Fibroblast of lung (primary cell): Measurements from ENCODE around the gene RNF223.

Experiments
- EZH2 ChIP-seq: IDR thresholded peaks from 2 replicates; pipeline ENCODE4 v1.5.1; 2012; ENCODE audit warnings: low read length, control low read depth, mild to moderate bottlenecking; ENCODE audit errors: missing control alignments
- TF ChIP-seq, protein P1 (sequence below), 2 donors: IDR thresholded peaks in 1 of 2; conservative IDR thresholded peaks in 1 of 2; 1 replicate in 1 of 2; 2 replicates in 1 of 2; pipeline ENCODE4 v1.5.1; 2011 to 2012; ENCODE audit warnings: low read length in 2 of 2, control low read depth in 1 of 2, inconsistent platforms in 1 of 2, low read depth in 1 of 2, mild to moderate bottlenecking in 1 of 2

GRCh38 chr1:1047407-1047806 lies 26.7 kb downstream of the RNF223 start:
- TF ChIP-seq, protein P1, sequence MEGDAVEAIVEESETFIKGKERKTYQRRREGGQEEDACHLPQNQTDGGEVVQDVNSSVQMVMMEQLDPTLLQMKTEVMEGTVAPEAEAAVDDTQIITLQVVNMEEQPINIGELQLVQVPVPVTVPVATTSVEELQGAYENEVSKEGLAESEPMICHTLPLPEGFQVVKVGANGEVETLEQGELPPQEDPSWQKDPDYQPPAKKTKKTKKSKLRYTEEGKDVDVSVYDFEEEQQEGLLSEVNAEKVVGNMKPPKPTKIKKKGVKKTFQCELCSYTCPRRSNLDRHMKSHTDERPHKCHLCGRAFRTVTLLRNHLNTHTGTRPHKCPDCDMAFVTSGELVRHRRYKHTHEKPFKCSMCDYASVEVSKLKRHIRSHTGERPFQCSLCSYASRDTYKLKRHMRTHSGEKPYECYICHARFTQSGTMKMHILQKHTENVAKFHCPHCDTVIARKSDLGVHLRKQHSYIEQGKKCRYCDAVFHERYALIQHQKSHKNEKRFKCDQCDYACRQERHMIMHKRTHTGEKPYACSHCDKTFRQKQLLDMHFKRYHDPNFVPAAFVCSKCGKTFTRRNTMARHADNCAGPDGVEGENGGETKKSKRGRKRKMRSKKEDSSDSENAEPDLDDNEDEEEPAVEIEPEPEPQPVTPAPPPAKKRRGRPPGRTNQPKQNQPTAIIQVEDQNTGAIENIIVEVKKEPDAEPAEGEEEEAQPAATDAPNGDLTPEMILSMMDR (conservative IDR thresholded peaks at IDR 0.05 in 1 of 2, IDR thresholded peaks at IDR 0.05 in 1 of 2; ENCODE audit: low read depth in 1 of 2, low read length in 2 of 2): no peak
- no peak for TF ChIP-seq EZH2
